SK-N-SH treated with all-trans-retinoic acid at 6 μM for 48 hours (cell line): ENCODE results near the gene FAM184B.
A peak's percentile ranks its signal among the peaks of the same experiment; 100 is the strongest.

Experiments used
- ATAC-seq: fragments of 200-7000 bp; cut with Tn5 transposase; 3 replicates; pipeline ENCODE4 v1.9.1; 2020; ENCODE audit warnings: mild to moderate bottlenecking, moderate library complexity
- ARNTL ChIP-seq: fragments of 450-650 bp; formaldehyde crosslinking; IDR thresholded peaks from 2 replicates; pipeline ENCODE4 v1.5.0; 2020; ENCODE audit warnings: low read depth, mild to moderate bottlenecking, moderate library complexity, borderline replicate concordance
- BACH2 ChIP-seq: fragments of 250-450 bp; sonication (Bioruptor Pico); IDR thresholded peaks from 2 replicates; pipeline ENCODE4 v1.9.0; 2021; ENCODE audit warnings: mild to moderate bottlenecking, borderline replicate concordance
- CSDC2 ChIP-seq: fragments of 250-450 bp; sonication (Bioruptor Pico); IDR thresholded peaks from 2 replicates; pipeline ENCODE4 v1.5.0; 2020; ENCODE audit warnings: mild to moderate bottlenecking, moderate library complexity
- ESRRG ChIP-seq: fragments of 250-450 bp; sonication (Bioruptor Pico); IDR thresholded peaks from 2 replicates; pipeline ENCODE4 v1.6.1; 2021; ENCODE audit warnings: mild to moderate bottlenecking
- GLIS3 ChIP-seq: fragments of 250-450 bp; sonication (Bioruptor Pico); IDR thresholded peaks from 2 replicates; pipeline ENCODE4 v1.5.0; 2020; ENCODE audit warnings: mild to moderate bottlenecking, moderate library complexity
- ISL1 ChIP-seq: fragments of 250-450 bp; sonication (Bioruptor Pico); IDR thresholded peaks from 2 replicates; pipeline ENCODE4 v2.1.2; 2022; ENCODE audit warnings: mild to moderate bottlenecking, moderate library complexity
- OSR1 ChIP-seq: fragments of 250-450 bp; sonication (Bioruptor Pico); IDR thresholded peaks from 2 replicates; pipeline ENCODE4 v1.8.0; 2022; ENCODE audit warnings: moderate library complexity, mild to moderate bottlenecking, inconsistent platforms
- PPARA ChIP-seq: fragments of 250-450 bp; sonication (Bioruptor Pico); IDR thresholded peaks from 2 replicates; pipeline ENCODE4 v1.5.0; 2020; ENCODE audit warnings: mild to moderate bottlenecking, borderline replicate concordance
- RARB ChIP-seq: fragments of 250-450 bp; sonication (Bioruptor Pico); IDR thresholded peaks from 2 replicates; pipeline ENCODE4 v1.8.0; 2021; ENCODE audit warnings: mild to moderate bottlenecking, moderate library complexity
- SNAI2 ChIP-seq: fragments of 250-450 bp; sonication (Bioruptor Pico); IDR thresholded peaks from 2 replicates; pipeline ENCODE4 v1.5.0; 2020; ENCODE audit warnings: mild to moderate bottlenecking, moderate library complexity
- TCF4 ChIP-seq: fragments of 250-450 bp; sonication (Bioruptor Pico); IDR thresholded peaks from 2 replicates; pipeline ENCODE4 v1.8.0; 2021; ENCODE audit warnings: mild to moderate bottlenecking, moderate library complexity, borderline replicate concordance
- TOX ChIP-seq: fragments of 250-450 bp; sonication (Bioruptor Pico); IDR thresholded peaks from 2 replicates; pipeline ENCODE4 v1.8.0; 2021; ENCODE audit warnings: mild to moderate bottlenecking, moderate library complexity, borderline replicate concordance
- ZC3H10 ChIP-seq: fragments of 250-450 bp; sonication (Bioruptor Pico); IDR thresholded peaks from 2 replicates; pipeline ENCODE4 v1.5.1; 2021; ENCODE audit warnings: mild to moderate bottlenecking, moderate library complexity
- ZFP3 ChIP-seq: fragments of 250-450 bp; sonication (Bioruptor Pico); IDR thresholded peaks from 2 replicates; pipeline ENCODE4 v1.5.0; 2020; ENCODE audit warnings: mild to moderate bottlenecking, moderate library complexity
- ZFP30 ChIP-seq: fragments of 450-650 bp; formaldehyde crosslinking; IDR thresholded peaks from 2 replicates; pipeline ENCODE4 v1.5.0; 2022; ENCODE audit warnings: mild to moderate bottlenecking, moderate library complexity
- ZNF565 ChIP-seq: fragments of 450-650 bp; formaldehyde crosslinking; conservative IDR thresholded peaks from 2 replicates; pipeline ENCODE4 v1.5.0; 2020; ENCODE audit warnings: low read depth, mild to moderate bottlenecking, moderate library complexity
- ZNF70 ChIP-seq: fragments of 450-650 bp; formaldehyde crosslinking; IDR thresholded peaks from 2 replicates; pipeline ENCODE4 v1.5.0; 2020; ENCODE audit warnings: mild to moderate bottlenecking, moderate library complexity
- ZNF8 ChIP-seq: fragments of 450-650 bp; formaldehyde crosslinking; IDR thresholded peaks from 2 replicates; pipeline ENCODE4 v1.5.0; 2020; ENCODE audit warnings: mild to moderate bottlenecking, moderate library complexity
- TF ChIP-seq, protein P1 (sequence below): fragments of 250-450 bp; sonication (Bioruptor Pico); IDR thresholded peaks from 2 replicates; pipeline ENCODE4 v1.5.1; 2020; ENCODE audit warnings: low read depth, mild to moderate bottlenecking, moderate library complexity
- TF ChIP-seq, protein P2 (sequence below): fragments of 250-450 bp; sonication (Bioruptor Pico); IDR thresholded peaks from 2 replicates; pipeline ENCODE4 v1.5.0; 2020; ENCODE audit warnings: mild to moderate bottlenecking, moderate library complexity
- TF ChIP-seq, protein P3 (sequence below): fragments of 250-450 bp; sonication (Bioruptor Pico); IDR thresholded peaks from 2 replicates; pipeline ENCODE4 v1.5.1; 2021; ENCODE audit warnings: mild to moderate bottlenecking, moderate library complexity
- TF ChIP-seq, protein P4 (sequence below): fragments of 250-450 bp; sonication (Bioruptor Pico); IDR thresholded peaks from 2 replicates; pipeline ENCODE4 v1.8.0; 2021; ENCODE audit warnings: low read depth, mild to moderate bottlenecking, moderate library complexity, borderline replicate concordance

Gene FAM184B

DNA sequence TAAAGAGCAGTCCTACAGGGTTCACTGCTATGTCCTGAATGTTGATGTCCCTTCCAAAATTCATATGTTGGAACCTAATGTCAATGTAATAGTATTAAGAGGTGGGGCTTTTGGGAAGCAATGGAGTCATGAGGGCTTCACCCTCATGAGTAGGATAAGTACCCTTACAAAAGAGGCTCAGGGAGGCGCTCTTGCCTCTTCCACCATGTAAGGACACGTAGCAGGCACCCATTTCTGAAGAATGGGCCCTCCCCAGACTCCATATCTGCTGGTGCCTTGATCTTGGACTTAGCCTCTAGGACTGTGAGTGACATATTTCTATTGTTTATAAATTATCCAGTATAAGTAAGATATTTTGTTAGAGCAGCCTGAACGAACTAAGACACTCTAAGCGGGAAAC is 151.2 kb downstream of the FAM184B start:
- no peak for ATAC-seq
- TF ChIP-seq ZFP3 (CRISPR knock-in tag) (no peak), ESRRG (CRISPR knock-in tag) (no peak), GLIS3 (CRISPR knock-in tag) (no peak), SNAI2 (no peak), ZNF8 (CRISPR knock-in tag) (no peak), ZC3H10 (CRISPR knock-in tag) (no peak), RARB (CRISPR knock-in tag) (no peak), OSR1 (no peak), BACH2 (CRISPR knock-in tag) (no peak), ZNF70 (no peak), CSDC2 (CRISPR knock-in tag) (no peak), TCF4 (CRISPR knock-in tag) (no peak), ISL1 (no peak), ZFP30 (CRISPR knock-in tag) (no peak), TOX (no peak)
- TF ChIP-seq, protein P1, sequence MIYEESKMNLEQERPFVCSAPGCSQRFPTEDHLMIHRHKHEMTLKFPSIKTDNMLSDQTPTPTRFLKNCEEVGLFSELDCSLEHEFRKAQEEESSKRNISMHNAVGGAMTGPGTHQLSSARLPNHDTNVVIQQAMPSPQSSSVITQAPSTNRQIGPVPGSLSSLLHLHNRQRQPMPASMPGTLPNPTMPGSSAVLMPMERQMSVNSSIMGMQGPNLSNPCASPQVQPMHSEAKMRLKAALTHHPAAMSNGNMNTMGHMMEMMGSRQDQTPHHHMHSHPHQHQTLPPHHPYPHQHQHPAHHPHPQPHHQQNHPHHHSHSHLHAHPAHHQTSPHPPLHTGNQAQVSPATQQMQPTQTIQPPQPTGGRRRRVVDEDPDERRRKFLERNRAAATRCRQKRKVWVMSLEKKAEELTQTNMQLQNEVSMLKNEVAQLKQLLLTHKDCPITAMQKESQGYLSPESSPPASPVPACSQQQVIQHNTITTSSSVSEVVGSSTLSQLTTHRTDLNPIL (CRISPR knock-in tag): no peak
- TF ChIP-seq, protein P2, sequence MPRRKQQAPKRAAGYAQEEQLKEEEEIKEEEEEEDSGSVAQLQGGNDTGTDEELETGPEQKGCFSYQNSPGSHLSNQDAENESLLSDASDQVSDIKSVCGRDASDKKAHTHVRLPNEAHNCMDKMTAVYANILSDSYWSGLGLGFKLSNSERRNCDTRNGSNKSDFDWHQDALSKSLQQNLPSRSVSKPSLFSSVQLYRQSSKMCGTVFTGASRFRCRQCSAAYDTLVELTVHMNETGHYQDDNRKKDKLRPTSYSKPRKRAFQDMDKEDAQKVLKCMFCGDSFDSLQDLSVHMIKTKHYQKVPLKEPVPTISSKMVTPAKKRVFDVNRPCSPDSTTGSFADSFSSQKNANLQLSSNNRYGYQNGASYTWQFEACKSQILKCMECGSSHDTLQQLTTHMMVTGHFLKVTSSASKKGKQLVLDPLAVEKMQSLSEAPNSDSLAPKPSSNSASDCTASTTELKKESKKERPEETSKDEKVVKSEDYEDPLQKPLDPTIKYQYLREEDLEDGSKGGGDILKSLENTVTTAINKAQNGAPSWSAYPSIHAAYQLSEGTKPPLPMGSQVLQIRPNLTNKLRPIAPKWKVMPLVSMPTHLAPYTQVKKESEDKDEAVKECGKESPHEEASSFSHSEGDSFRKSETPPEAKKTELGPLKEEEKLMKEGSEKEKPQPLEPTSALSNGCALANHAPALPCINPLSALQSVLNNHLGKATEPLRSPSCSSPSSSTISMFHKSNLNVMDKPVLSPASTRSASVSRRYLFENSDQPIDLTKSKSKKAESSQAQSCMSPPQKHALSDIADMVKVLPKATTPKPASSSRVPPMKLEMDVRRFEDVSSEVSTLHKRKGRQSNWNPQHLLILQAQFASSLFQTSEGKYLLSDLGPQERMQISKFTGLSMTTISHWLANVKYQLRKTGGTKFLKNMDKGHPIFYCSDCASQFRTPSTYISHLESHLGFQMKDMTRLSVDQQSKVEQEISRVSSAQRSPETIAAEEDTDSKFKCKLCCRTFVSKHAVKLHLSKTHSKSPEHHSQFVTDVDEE: no peak
- TF ChIP-seq, protein P3, sequence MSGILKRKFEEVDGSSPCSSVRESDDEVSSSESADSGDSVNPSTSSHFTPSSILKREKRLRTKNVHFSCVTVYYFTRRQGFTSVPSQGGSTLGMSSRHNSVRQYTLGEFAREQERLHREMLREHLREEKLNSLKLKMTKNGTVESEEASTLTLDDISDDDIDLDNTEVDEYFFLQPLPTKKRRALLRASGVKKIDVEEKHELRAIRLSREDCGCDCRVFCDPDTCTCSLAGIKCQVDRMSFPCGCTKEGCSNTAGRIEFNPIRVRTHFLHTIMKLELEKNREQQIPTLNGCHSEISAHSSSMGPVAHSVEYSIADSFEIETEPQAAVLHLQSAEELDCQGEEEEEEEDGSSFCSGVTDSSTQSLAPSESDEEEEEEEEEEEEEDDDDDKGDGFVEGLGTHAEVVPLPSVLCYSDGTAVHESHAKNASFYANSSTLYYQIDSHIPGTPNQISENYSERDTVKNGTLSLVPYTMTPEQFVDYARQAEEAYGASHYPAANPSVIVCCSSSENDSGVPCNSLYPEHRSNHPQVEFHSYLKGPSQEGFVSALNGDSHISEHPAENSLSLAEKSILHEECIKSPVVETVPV (CRISPR knock-in tag): no peak
- TF ChIP-seq, protein P4, sequence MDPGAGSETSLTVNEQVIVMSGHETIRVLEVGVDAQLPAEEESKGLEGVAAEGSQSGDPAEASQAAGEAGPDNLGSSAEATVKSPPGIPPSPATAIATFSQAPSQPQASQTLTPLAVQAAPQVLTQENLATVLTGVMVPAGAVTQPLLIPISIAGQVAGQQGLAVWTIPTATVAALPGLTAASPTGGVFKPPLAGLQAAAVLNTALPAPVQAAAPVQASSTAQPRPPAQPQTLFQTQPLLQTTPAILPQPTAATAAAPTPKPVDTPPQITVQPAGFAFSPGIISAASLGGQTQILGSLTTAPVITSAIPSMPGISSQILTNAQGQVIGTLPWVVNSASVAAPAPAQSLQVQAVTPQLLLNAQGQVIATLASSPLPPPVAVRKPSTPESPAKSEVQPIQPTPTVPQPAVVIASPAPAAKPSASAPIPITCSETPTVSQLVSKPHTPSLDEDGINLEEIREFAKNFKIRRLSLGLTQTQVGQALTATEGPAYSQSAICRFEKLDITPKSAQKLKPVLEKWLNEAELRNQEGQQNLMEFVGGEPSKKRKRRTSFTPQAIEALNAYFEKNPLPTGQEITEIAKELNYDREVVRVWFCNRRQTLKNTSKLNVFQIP (CRISPR knock-in tag): no peak

DNA sequence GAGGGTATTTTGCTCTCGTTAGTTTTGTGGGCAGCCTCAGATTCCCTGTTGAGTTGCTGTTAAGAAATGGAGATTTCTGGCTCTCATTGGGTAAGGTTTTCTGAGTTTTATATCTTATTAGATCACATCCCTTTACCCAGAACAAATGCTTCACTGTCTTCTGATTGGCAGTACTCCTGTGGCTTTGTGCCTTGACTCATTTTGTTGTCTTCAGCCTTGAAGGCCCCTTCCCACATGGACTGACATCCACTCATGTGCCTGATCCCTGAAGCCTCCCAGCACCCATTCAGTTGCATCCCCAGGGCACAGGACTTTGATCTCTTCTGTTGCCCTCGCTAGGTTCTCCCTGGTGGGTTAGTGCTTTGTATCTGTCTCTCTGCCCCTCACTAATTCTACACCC is 156.6 kb downstream of the FAM184B start:
- no peak for TF ChIP-seq ZC3H10 (CRISPR knock-in tag)
- no peak for TF ChIP-seq SNAI2
- TF ChIP-seq RARB (CRISPR knock-in tag): no peak
- no peak for TF ChIP-seq ZNF8 (CRISPR knock-in tag)
- TF ChIP-seq BACH2 (CRISPR knock-in tag): no peak
- TF ChIP-seq, protein P2: no peak
- TF ChIP-seq ZFP30 (CRISPR knock-in tag): no peak
- no peak for TF ChIP-seq ESRRG (CRISPR knock-in tag)
- TF ChIP-seq GLIS3 (CRISPR knock-in tag): no peak
- TF ChIP-seq, all 23 proteins: peak for 0
- no peak for ATAC-seq

DNA sequence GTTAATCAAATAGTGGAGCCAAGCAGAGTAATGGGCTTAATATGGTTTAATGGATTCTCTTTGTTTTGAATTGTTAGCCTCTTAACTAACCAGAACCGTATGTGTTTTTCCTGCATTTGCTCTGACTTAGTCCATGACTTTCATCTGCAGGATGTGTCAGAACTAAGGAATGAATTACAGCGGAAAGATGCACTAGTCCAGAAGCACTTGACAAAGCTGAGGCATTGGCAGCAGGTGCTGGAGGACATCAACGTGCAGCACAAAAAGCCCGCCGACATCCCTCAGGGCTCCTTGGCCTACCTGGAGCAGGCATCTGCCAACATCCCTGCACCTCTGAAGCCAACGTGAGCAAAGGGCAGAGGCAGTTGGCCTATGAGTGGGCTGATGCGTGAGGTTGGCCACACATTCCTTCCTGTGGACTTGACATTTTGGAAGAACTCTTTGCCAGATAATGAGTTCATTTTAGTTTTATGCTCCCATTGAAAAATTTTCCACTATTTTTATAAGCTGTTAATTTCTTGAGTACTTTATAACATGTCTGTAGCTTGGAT is 157.9 kb downstream of the FAM184B start:
- ATAC-seq: peak; percentile 59; the same call in 2 of the 3 replicates
- TF ChIP-seq ZNF565 (CRISPR knock-in tag): no peak
- no peak for TF ChIP-seq RARB (CRISPR knock-in tag)
- no peak for TF ChIP-seq ZFP30 (CRISPR knock-in tag)
- TF ChIP-seq ESRRG (CRISPR knock-in tag): no peak
- TF ChIP-seq ZC3H10 (CRISPR knock-in tag): no peak
- TF ChIP-seq ZNF8 (CRISPR knock-in tag): no peak
- TF ChIP-seq, protein P3 (CRISPR knock-in tag): no peak
- TF ChIP-seq BACH2 (CRISPR knock-in tag): no peak
- TF ChIP-seq ARNTL: no peak
- TF ChIP-seq ISL1: no peak
- TF ChIP-seq OSR1: no peak
- TF ChIP-seq SNAI2: no peak
- no peak for TF ChIP-seq CSDC2 (CRISPR knock-in tag)
- TF ChIP-seq, protein P1 (CRISPR knock-in tag): no peak
- no peak for TF ChIP-seq ZFP3 (CRISPR knock-in tag)
- TF ChIP-seq PPARA: no peak
